Stimulated activated CD4-positive, alpha-beta T cell treated with anti-CD3 and anti-CD28 coated beads, Interleukin-15, amount 100 ng/mL, for 24 hours (primary cell): Measurements from ENCODE around the gene TMEM18.
"Not testable (repeated sequence)": the region's sequence is repeated elsewhere in the genome, so short reads cannot be mapped to it uniquely, and the experiment has no call there.

Experiments
- DNase-seq: peaks from one replicate; pipeline ENCODE4 v3.0.0-alpha.2; 2020

The TMEM18 gene

DNA sequence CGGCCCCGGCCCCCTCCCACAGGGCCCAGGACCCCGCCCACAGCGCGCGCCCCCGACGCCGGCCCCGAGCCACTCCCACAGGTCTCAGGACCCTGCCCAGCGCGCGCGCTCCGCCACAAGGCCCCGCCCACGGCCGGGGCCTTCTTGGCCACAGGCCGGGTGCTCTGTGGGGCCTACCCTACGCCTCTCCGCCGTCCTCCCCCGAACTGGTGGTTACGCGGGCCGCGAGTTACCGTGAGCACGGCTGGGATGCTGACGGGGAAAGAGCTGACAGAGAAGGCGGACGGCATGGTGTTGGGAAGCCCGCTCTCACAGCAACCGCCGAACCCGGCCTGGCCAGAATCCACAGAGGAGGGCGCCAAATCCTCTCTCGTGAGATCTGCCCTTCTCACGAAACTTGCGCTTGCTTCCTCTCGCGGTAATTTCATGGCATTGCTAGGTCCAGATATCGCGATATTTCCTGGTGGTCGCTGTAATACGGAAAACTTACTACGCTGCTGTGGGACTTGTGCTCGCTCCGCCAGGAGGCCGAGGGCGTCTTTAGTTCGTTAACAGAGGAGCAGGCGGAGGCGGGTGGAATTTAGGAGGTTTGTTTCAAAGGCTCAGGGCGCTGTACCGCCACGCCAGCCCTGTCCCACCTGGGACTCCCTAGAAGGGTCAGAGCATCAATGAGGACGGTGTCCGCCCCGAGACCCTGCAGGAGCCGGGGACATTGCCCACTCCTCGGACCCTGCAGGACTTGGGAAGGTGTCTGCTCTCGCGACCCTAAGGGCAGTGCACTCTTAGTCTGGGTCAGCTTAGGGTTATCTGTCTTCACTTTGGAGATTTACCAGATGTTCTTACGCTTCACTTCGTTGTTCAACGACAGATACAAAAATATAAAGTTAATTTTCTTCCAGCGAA, at the start of gene TMEM18:
TSS of gene TMEM18 (minus strand) at position 351 of the 903 bp plus-strand sequence. CDS start at position 290, 61 bp downstream.
- DNase-seq = peak; percentile 94

DNA sequence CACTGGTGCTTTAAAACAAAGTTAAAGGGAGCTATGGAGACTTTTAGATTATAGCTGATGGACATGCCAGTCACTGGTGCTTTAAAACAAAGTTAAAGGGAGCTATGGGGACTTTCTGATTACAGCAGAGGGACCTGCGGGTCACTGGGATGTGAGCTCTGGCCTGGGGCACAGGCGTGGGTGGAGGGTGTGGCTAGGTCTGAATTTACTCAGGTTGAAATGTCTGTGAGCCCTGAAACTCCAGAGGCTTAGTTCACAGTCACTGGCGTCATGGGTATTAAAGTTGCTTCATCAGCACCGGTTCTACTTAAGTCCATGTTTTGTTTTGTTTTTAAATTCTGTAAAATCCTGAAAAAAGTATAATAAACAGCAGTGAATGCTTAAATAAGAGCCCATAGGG, 49.0 kb upstream of the TMEM18 start:
- no peak for DNase-seq

DNA sequence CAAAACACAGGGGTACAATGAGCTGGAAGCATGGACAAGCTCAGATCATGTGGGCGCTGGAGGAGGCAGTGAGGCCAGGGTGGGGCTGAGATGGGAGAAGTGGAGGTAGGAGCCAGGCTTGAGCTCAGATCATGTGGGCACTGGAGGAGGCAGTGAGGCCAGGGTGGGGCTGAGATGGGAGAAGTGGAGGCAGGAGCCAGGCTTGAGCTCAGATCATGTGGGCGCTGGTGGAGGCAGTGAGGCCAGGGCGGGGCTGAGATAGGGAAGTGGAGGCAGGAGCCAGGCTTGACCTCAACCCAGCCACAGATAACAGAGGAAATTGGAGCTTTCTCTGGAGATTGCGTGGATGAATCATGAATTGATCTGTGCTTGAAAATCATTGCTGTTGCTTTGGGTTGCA, 48.3 kb upstream of the TMEM18 start:
- DNase-seq = no peak

DNA sequence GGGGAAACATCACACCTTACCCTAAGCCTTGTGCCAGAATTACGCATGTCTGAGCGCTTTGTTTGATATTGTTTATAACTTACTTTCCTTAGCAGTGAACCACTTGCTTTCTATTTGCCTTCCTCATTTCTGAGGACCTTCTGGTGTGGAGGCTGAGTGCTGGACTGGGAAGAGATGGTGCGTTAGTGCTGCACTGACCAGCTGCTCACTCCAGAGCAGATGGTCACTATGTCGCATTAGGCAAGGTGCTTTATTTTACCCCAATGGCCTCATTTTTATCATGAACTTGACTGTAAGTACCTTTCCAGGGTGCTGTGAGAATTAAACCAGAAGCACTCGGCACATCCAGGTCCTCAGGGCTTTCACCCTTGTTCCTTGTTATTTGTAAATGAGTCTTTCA, 46.6 kb upstream of the TMEM18 start:
- DNase-seq = no peak

DNA sequence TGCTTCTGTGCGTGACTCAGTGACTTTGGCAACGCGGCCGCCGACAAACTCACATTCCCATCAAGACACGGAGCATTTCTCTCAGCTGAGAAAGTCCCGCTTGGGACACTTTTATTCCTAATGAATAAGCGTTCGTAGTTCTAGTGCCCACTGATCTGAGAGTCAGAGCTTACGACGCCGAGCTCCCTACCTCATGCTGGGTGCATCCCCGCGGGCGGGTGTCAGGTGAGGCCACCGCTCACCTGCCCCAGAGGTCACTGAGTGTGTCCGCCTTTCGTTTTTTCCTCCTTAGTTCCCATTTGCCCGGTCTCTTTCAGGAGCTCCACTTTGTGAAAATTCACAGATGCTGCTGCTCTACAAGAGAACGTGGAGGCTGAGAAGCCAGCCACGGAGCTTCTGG, 43.6 kb upstream of the TMEM18 start:
- DNase-seq = no peak

DNA sequence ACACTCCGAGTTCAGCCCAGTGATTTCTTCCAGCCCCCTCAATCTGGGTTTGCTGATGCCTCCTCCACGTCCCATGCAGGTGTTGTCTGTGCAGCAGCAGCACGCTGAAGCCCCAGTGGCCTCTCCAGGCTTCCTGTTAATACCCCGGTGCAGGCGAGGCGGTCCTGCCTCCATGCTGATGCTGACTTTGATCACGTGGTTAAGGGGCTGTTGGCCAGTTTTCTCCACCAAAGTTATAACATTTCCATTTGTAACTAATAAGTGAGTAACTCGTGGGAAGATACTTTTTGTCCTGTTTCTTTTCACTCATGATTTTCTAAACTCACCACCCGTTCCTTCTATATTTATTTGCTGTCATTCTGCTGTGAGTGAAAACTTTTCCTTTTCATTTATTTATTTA, 42.5 kb upstream of the TMEM18 start:
- DNase-seq = no peak

DNA sequence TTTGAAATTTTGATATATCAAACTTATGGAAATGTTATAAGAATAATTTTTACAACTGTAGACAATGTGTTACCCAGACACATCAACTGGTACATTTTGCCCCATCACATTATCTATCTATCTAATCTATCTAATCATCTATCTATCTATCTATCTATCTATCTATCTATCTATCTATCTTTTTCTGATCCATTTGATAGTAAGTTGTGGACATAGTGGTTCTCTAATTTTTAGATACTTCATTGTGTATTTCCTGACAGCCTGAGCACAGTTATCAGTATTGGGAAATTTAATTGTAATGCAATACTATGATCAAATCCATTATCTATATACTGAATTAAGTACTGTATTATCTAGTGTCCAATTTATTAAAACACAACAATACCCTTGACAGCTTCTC, 42.0 kb upstream of the TMEM18 start:
- no peak for DNase-seq

DNA sequence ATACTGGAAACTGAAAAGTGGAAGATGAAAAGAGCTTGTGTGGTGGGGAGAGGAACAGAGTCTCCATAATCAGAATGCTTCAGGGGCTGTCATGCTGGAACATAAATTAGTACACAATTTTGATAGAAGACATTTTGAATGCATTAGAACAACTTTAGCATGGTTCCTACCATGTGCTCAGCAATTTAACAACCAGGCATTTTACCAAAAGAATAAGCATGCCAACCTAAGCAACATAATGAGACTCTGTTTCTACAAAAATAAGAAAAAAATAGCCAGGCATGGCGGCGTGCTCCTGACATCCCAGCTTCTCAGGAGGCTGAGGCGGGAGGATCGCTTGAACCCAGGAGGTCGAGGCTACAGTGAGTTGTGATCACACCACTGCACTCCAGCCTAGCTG, 40.5 kb upstream of the TMEM18 start:
- DNase-seq = no peak

DNA sequence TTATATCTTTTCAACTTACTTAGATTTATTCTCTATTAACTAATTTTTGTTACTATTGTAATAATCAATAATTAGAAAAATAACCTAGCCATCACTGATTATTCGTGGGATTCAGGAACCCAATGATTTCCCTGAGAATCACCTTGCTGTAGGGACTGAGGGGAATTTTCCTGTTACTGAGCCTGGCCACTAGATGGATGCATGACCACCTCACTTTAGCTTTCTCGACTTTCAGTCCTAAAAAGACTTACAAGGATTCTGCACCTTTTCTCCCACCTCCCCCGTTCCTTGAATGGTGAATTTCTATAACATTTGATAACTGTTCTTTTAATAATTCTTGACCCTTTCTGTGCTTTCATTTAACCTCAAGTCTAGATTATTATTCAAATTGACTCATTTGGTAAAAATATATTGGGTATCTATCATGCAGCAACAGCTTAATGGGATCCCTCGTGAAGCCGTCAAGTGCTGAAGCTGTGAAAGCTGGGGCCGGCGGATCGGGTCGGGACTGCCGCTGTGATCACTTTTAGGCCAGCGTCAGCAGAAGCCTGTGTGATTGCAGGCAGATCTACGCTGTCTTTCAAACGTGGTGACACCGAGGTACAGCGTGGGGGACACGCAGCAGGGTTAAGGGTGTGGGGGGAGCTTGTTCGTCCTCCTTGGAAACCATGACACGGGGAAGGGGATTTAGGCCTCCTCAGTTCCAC, 38.8 kb upstream of the TMEM18 start:
- DNase-seq = no peak

DNA sequence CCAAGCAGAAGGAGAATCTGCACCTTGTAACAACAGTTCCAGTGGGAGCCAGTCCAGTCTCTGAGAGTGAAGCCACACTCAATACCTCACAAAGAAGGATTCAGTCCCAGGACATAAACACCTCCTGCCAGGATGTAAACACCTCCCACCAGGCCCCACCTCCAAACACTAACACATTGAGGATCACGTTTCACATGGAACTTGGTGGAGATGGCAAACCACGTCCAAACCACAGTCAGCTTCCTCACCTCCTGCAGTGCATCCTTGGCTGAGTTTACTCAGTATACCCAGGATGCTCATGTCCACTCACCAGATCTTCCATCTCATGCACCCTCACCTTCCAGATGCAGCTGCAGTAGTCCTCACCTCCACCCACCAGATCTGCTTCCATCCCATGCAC, 37.8 kb upstream of the TMEM18 start:
- DNase-seq = no peak

DNA sequence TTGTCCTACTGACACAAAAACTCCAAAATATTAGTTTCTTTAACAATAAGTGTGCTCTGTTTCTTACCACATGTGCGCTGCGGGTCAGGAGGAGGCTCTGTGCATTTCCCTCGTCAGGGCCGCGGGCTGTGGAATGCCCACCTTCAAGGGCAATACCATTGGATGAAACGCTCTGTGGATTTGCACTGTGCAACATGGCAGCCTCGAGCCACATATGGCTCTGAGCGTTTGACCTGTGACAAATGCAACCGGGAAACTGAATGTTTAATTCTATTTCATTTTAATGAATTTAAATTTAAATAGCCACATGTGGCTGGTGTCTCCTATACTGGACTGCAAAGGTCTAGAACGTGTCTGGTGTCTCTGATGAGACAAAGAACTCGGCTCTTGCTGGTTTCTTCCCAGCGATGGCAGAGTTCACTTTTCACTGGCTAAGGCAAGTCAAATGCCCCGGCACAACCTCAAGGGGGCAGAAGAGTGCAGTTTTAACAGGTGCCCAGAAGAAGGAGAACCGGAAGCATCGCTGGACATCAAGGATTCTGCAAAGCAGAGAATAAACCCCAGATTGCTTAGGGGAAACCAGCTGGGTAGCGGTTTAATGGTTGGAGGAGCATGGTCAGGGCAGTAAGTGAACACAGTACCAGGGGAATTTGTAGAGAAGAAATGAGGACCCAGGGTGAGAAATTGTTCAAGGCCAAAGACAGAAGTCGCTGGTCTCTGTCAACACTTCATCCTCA, 37.0 kb upstream of the TMEM18 start:
- peak; percentile 59 for DNase-seq

DNA sequence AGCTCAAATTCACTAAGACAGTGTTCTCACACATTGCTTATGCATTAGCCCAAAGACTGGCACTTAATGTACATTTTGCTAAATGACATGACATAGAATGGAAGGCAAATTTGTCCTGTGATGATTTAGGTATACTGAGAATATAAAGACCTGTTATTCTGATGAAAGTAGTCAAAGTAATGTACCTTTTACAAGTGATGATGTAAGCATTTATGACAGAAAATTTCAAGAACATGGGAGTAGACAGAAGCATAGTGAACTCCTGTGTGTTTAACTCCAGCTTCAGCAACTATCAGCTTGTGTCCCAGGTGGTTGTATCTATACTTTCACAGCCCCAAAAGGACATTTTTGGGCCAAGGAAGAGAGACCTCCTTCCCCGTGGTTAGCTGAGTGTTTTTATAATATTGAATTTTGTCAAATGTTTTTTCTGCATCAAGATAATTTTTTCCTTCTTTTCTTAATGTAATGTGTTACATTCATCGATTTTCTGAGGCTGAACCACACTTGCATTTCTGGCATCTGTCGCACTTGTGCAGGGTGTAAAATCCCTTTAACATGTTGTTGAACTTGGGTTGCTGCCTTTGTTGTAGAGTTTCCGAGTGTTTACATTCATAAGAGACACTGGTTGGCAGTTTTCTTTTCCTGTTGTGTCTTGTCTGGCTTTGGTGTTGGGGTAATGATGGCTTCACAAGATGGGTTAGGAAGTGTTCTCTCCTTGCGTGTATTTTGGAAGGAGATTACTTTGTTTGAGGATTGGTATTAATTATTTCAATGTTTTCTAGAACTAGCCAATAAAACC, 33.9 kb upstream of the TMEM18 start:
- no peak for DNase-seq

DNA sequence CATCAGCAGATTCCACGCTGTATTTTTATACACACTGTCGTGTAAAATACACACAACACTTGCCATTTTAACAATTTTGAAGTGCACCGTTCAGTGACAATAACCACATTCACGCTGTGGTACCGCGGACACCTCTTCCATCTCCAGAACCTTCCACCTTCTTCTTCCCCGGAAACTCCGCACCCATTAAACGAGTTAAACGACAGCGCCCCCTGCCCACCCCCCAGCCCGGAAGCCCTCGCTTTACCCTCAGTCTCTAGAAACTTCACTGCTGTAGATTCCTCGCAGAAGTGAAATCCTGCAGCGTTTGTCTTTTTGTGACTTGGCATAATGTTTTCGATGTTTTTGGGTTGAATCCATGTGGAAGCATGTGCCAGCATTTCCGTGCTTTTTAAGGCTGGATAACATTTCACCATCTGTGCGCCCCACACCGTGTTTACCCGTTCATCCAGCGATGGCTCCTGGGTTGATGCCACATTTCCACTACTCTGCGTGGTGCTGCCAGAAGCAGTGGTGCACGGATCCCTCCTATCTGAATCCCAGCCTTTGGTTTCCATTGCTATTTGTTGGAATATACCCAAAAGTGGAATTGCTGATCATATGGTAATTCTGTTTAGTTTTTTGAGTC, 32.0 kb upstream of the TMEM18 start:
- DNase-seq = no peak

DNA sequence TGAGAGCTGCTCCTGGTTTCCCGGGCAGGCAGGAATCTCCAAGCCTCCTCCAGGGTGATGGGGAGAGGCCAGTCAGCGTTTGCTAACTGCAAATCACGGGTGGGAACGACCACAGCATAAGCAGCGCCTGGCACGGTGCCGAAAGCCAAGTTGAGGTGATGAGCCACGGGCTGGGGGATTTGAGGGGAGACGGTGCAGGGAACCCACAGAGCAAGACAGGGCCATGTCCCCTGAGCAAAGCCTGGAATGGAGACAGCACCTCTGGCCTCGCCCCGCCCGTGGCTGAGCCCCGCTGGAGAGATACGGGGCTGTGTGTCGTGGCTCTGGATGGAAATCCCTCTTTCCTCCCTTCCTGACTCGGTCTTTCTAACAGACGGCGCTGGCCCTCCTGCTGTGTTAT, 31.5 kb upstream of the TMEM18 start:
- no peak for DNase-seq

DNA sequence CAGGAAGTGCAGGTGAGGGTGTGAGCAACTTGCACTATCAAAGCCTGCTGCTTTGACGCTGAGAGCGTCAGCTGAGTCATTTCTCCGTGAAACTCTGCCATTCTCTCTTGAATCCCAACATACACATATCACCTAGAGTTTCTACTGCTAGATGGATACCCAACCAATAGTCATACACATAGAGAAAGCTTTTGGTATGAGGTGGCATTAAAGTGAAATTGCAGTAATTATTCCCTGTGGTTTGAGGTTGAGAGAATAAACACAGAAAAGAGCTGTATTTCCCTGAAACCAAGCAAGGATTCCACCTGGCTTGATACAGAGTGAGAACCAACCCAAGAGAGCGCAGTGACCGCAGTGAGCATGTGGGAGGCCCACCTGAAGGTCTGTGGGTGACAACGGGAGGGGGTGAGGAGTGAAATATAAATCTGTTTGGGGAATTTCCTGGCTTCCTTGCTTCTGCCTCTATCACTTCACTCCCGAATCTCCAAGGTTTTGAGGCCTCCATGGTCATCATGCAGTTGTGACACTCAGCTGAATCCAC, 28.8 kb upstream of the TMEM18 start:
- peak; percentile 51 for DNase-seq

DNA sequence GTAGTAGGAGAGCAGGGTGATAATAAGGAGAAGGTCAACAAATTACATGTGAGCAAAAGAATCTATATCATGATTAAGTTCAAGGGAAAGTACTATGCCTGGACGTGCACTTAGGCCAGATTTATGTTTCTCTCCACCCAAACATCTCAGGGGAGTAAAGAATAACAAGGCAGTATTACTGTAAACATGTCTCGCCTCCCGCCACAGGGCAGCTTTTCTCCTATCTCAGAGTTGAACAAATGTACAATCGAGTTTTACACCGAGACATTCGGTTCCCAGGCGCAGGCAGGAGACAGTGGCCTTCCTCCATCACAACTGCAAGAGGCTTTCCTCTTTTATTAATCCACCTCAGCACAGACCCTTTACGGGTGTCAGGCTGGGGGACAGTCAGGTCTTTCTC, 25.6 kb upstream of the TMEM18 start:
- DNase-seq = not testable (repeated sequence)

DNA sequence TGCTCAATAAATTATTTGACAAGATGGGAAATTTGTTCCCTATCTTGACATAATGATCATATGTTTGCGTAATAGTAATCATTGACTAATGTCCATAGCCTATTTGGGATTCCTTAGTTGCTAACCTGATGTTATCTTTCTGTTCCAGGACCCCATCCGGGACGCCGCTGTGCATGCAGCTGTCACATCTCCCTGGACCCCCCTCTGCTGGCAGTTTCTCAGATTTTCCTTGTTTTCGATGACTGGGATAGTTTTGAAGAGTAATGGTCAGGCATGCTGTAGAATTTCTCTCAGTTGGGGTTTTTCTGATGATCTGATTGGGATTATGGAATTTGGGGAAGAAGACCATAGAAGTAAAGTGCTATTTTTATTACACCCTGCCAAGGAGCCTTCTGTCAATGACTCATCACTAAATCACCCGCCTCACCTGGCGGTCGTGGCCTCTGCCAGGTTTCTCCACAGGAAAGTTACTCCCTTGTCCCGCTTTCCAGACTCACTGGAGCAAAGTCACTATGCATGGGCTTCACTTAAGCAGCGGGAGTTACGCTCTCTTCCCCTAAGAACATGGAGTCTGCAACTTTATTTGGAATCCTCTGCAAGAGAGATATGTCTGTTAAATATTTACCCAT, 19.9 kb upstream of the TMEM18 start:
- DNase-seq = no peak

DNA sequence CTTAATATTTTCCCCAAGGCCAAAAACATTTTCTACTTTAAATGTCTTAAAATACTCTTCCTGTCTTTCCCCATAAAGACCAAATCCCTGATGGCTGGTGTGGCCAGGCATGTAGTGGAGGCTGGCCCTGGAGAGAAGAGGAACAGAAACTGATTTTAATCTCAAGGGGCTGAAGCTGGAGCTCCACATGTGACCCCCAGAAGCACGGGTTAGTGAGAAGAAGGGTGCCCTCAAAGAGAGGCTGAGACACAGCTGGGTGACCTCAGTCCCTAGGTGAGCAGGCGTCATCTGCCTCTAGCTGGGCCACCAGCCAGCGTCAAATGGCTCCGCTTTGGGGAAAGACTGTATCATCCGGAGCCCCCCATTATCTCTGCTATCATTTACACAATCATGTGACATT, 19.3 kb upstream of the TMEM18 start:
- DNase-seq = no peak

DNA sequence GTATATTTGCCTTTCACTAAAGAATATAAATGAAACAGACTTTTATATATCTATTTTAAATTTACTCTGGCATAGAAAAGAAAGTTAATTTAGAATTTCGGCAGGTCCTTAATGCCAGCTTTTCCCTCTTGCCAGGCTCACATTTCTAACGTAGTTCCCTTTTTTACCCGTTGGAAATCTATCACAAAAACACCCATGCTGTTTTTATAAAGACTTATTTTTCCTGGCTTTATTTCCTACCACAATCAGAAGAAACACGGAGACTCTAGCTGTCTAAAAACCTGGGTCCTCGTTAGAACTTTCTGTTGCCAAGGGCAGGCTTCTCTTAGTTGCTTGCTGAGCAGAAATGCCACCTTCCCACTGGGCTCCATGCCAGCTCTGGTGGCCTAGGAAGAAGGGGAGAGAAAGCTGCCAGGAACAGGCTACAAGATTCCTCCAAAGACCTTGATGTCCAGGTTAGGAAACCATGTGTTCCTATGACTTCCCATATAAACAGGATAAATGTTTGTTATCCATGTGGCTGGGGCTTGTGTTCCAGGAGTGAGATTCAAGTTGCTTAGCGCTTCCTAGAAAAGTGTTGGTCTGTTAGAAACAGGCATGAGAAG, 17.8 kb upstream of the TMEM18 start:
- DNase-seq = no peak

DNA sequence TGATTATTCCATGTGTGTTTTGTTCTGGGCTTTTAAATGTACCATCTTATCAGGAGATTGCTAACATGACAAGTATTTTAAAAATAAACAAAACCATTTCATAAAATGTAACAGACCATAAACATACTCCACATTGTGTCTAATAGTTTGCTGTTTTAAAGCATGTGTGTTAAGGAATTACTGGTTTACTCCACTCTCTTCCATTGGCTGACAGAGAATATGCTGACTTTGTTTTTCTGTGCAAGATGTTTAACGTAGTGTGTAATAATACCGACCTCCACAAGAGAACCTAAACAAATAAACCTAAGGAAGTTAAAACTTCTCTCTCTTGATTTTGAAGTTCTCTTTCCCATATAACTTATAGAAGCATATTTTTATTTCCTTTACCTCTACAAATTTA, 17.0 kb upstream of the TMEM18 start:
- no peak for DNase-seq

DNA sequence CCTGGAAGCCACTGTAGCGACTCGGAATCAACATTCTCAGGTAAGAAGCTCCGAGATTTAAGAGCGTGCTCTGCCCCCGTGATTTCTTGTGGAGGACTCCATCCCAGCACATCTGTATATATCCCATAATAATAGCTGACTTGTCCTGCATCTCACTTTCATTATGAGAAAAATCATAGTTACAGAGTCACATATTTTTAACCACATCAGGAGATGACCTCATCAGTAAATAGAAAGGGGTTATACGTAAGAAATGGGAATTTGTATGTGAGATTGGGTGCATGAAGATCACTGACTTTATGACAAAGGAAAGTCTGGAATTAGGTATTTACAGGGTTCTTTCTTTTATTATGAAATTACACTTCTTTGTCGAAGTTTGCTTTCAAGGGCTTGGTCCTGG, 16.4 kb upstream of the TMEM18 start:
- DNase-seq = no peak
